Measurements from ENCODE around the gene AIFM2.

The AIFM2 gene

DNA sequence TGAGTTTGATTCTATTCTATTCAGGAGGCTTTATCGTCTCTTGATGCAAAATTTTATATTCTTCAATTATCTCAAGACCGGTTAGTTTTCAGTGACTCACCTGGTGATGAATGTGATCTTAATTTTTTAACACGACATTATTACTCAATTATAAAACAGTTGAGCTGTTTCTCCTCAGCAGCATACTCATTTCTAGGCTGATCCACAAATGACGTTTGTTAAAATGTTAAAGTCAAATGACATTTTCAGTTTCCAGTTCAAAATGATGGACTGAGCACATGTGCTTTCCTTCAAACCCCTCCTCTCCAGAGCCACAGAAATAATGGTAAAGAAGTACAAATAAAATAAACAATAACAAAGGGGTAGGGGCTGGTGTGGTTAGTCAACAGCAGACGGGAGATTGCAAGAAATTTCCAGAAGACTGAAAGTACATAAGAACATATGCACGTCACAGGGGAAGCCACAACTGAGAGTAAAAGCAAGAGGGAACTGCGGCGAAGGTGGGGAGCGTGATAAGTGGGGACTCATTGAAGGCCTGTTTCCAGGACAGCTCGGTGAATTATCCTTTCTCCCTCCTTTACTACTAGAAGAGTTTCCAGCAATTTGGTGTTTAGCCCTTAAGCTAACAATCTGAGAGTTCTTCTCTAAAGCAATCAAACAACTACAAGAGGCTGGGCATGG lies 69.1 kb downstream of the AIFM2 start:
- H2BK5ac ChIP-seq (ENCODE audit: low read depth, low read length, poor library complexity, severe bottlenecking), result no peak overlapping the region
- peaks cover 35% of the 10 kb centered on the region for H3K79me1 ChIP-seq (replicated peaks; ENCODE audit: low read length, poor library complexity, severe bottlenecking)
- no peak overlapping the region for H3K4me3 ChIP-seq (ENCODE audit: insufficient read depth in 1 of 2, low read depth in 1 of 2, low read length in 2 of 2)
- H2BK120ac ChIP-seq (ENCODE audit: low read depth, low read length), result no peak overlapping the region
- no peak for DNase-seq
- H3K14ac ChIP-seq (ENCODE audit: low read length in 2 of 2), result no peak overlapping the region
- H3K9ac ChIP-seq (ENCODE audit: low read length), result no peak overlapping the region
- H3K36me3 ChIP-seq (ENCODE audit: control insufficient read depth in 1 of 2, insufficient read depth in 2 of 2, low read depth in 1 of 2, low read length in 2 of 2), result peaks cover 0 to 5% of the 10 kb centered on the region in 2 experiments
- H4K91ac ChIP-seq (ENCODE audit: low read length), result no peak overlapping the region
- no peak overlapping the region for H3K4me2 ChIP-seq (ENCODE audit: low read length, poor library complexity, severe bottlenecking)
- H2AFZ ChIP-seq (ENCODE audit: low read depth, low read length), result no peak overlapping the region
- H3K27me3 ChIP-seq (ENCODE audit: control insufficient read depth in 1 of 2, insufficient read depth in 1 of 2, low read length in 2 of 2), result no peaks in the 10 kb centered on the region
- no peak overlapping the region for H3K27ac ChIP-seq (ENCODE audit: low read length, poor library complexity, severe bottlenecking)
- no peak overlapping the region for H3K23ac ChIP-seq (ENCODE audit: low read length in 2 of 2)
- H3K9me3 ChIP-seq (ENCODE audit: control insufficient read depth, low read length), result no peaks in the 10 kb centered on the region
- no peak overlapping the region for H4K8ac ChIP-seq (ENCODE audit: low read length)
- WGBS, result 91% methylated on average over 9 of the region's 10 CpGs
- H2BK15ac ChIP-seq (ENCODE audit: low read depth, poor library complexity, severe bottlenecking), result no peak overlapping the region
- H3K4ac ChIP-seq (ENCODE audit: low read depth in 1 of 2, low read length in 2 of 2), result no peak overlapping the region
- H3K4me1 ChIP-seq (ENCODE audit: control insufficient read depth, insufficient read depth, low read depth, low read length), result peaks cover 3% of the 10 kb centered on the region
- no peak overlapping the region for H3K18ac ChIP-seq (ENCODE audit: low read depth in 1 of 2, low read length in 2 of 2)
- H2BK12ac ChIP-seq (ENCODE audit: low read length in 2 of 2), result no peak overlapping the region
- no peak overlapping the region for H2AK5ac ChIP-seq (ENCODE audit: low read length, severe bottlenecking)

All from mesenchymal stem cell (in vitro differentiated cells and primary cell).